ENCODE results near the gene GREB1L.

Gene GREB1L

DNA sequence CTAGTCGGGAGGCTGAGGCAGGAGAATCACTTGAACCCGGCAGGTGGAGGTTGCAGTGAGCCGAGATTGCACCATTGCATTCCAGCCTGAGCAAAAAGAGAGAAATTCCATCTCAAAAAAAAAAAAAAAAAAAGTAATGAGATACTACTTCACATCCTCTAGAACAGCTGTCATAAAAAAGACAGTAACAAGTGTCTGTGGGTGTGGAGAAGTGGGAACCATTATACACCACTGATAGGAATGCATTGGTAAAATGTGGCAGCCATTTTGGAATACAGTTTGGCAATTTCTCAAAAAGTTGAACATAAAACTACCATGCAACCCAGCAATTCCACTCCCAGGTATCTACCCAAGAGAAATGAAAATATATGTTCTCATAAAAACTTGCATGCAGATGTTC, 166.6 kb downstream of the GREB1L start:
- TF ChIP-seq, protein P1, sequence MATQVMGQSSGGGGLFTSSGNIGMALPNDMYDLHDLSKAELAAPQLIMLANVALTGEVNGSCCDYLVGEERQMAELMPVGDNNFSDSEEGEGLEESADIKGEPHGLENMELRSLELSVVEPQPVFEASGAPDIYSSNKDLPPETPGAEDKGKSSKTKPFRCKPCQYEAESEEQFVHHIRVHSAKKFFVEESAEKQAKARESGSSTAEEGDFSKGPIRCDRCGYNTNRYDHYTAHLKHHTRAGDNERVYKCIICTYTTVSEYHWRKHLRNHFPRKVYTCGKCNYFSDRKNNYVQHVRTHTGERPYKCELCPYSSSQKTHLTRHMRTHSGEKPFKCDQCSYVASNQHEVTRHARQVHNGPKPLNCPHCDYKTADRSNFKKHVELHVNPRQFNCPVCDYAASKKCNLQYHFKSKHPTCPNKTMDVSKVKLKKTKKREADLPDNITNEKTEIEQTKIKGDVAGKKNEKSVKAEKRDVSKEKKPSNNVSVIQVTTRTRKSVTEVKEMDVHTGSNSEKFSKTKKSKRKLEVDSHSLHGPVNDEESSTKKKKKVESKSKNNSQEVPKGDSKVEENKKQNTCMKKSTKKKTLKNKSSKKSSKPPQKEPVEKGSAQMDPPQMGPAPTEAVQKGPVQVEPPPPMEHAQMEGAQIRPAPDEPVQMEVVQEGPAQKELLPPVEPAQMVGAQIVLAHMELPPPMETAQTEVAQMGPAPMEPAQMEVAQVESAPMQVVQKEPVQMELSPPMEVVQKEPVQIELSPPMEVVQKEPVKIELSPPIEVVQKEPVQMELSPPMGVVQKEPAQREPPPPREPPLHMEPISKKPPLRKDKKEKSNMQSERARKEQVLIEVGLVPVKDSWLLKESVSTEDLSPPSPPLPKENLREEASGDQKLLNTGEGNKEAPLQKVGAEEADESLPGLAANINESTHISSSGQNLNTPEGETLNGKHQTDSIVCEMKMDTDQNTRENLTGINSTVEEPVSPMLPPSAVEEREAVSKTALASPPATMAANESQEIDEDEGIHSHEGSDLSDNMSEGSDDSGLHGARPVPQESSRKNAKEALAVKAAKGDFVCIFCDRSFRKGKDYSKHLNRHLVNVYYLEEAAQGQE (IDR thresholded peaks at IDR 0.05; ENCODE audit: insufficient read depth in 1 of 2, low read depth in 2 of 2, low read length in 2 of 2) = no peak
- TF ChIP-seq FOXP2 (optimal IDR thresholded peaks at IDR 0.05; ENCODE audit: borderline replicate concordance, extremely low read depth, extremely low read length, insufficient read depth) = no peak

DNA sequence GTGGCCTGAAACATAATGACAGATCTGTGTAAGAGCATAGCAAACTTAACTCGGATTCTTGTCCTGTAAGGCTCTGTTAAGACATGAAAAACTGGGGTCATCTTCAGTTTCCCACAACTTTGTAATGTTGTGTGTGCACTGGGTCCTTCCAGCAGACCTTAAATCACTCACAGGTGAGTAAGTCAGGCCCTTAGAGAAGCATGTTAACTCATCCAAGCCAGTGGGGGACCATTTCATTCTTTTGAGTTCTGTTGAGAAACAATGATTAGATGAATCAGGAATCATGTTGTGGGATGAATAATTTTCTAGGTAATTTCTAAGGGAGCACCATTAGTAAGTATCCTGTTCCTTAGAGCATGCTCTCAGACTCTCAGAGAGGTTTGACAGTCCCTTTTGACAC, 191.4 kb downstream of the GREB1L start:
- TF ChIP-seq, protein P1 (IDR thresholded peaks at IDR 0.05; ENCODE audit: insufficient read depth in 1 of 2, low read depth in 2 of 2, low read length in 2 of 2) = no peak
- no peak for TF ChIP-seq TAF1 (IDR thresholded peaks at IDR 0.05; ENCODE audit: borderline replicate concordance, insufficient read depth, low read length)
- no peak for TF ChIP-seq POLR2AphosphoS5 (IDR thresholded peaks at IDR 0.05; ENCODE audit: low read depth, low read length)
- no peak for TF ChIP-seq SIN3A (IDR thresholded peaks at IDR 0.05; ENCODE audit: borderline replicate concordance, insufficient read depth, low read length)
- TF ChIP-seq FOXP2 (optimal IDR thresholded peaks at IDR 0.05; ENCODE audit: borderline replicate concordance, extremely low read depth, extremely low read length, insufficient read depth) = no peak

DNA sequence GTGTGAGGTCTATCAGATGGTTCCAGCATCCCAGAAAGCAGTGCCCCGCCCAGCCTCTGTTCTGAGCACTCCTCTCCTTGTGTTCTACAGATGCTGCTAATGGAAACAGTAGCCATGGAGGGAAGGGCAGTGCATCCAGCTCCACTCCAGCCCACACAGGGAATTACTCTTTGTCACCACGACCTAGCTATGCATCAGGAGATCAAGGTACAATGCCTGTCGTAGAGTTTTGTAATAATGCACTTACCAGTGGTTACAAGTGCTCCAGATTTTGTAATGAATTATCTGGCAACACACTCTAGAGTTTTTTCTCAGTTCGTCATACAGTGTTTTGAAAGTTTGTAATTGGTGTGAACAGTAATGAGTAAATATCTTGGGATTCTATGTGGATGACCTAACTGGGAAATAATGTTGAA, 197.4 kb downstream of the GREB1L start:
- TF ChIP-seq SIN3A (IDR thresholded peaks at IDR 0.05; ENCODE audit: borderline replicate concordance, insufficient read depth, low read length) (no peak), TAF1 (IDR thresholded peaks at IDR 0.05; ENCODE audit: borderline replicate concordance, insufficient read depth, low read length) (no peak), FOXP2 (optimal IDR thresholded peaks at IDR 0.05; ENCODE audit: borderline replicate concordance, extremely low read depth, extremely low read length, insufficient read depth) (no peak), POLR2AphosphoS5 (IDR thresholded peaks at IDR 0.05; ENCODE audit: low read depth, low read length) (no peak)
- TF ChIP-seq, protein P1 (IDR thresholded peaks at IDR 0.05; ENCODE audit: insufficient read depth in 1 of 2, low read depth in 2 of 2, low read length in 2 of 2) = no peak

GRCh38 chr18:21441670-21442069, 199.6 kb downstream of the GREB1L start:
- TF ChIP-seq SIN3A (IDR thresholded peaks at IDR 0.05; ENCODE audit: borderline replicate concordance, insufficient read depth, low read length) (no peak), FOXP2 (optimal IDR thresholded peaks at IDR 0.05; ENCODE audit: borderline replicate concordance, extremely low read depth, extremely low read length, insufficient read depth) (no peak), POLR2AphosphoS5 (IDR thresholded peaks at IDR 0.05; ENCODE audit: low read depth, low read length) (no peak), TAF1 (IDR thresholded peaks at IDR 0.05; ENCODE audit: borderline replicate concordance, insufficient read depth, low read length) (no peak)
- TF ChIP-seq, protein P1 (IDR thresholded peaks at IDR 0.05; ENCODE audit: insufficient read depth in 1 of 2, low read depth in 2 of 2, low read length in 2 of 2) = no peak

DNA sequence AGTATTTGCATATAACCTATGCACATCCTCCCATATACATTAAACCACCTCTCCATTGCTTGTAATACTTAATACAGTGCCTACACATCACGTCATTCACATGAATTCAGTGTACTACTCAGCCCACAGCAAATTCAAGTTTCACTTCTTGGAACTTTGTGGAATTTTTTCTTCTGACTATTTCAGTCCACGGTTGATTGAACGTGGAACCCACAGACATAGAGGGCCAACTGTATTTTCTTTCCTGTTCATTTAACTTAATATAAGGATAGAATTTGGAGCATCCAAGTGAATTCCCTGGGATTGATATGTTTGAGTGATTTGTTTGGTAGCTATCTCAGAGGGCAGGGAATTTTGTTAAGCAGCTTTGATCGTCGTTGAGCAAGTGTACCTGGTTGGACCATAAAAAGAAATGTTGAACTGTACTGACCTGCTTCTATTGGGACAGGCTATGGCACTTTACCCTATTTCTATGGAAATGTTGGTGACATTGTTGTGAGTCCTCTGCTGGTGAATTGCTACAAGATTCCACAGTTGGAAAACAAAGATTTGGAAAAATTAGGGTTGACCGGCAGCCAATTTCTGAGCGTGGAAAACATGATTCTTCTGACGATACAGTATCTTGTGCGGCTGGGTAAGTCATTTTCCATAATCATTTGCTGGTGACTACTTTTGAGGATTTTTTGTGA, 201.9 kb downstream of the GREB1L start:
- TF ChIP-seq POLR2AphosphoS5 (IDR thresholded peaks at IDR 0.05; ENCODE audit: low read depth, low read length) (no peak), SIN3A (IDR thresholded peaks at IDR 0.05; ENCODE audit: borderline replicate concordance, insufficient read depth, low read length) (no peak)
- TF ChIP-seq, protein P1 (IDR thresholded peaks at IDR 0.05; ENCODE audit: insufficient read depth in 1 of 2, low read depth in 2 of 2, low read length in 2 of 2) = no peak

Measured in PFSK-1 (cell line).